ENCODE results near the gene DPM2.

DPM2 gene

DNA sequence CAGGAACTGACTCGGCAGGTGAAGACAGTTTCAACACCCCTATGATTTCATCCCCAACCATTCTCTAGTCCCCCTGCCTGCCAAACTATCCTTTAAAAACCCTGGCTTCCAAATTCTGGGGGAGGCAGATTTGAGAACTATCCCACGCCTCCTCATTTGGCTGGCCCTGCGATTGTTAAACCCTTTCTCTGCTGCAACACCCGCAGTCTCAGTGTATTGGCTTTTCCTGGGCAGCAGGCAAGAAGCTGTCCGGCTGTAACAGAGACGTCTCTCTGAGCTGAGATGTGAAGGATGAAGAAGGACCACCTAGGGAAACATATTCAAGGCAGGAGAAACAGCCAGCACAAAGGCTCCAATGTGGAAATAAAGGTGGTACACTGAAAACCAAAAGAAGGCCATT is 44.8 kb downstream of the DPM2 start:
- H3K4me3 Mint-ChIP-seq, result no peak overlapping the region
- no peaks in the 10 kb centered on the region for H3K9me3 Mint-ChIP-seq
- peak overlapping the region; percentile 38 for H3K27ac Mint-ChIP-seq
- peaks cover 11% of the 10 kb centered on the region for H3K4me1 Mint-ChIP-seq
- no peaks in the 10 kb centered on the region for H3K27me3 Mint-ChIP-seq
- H3K36me3 Mint-ChIP-seq, result peaks cover 34% of the 10 kb centered on the region

DNA sequence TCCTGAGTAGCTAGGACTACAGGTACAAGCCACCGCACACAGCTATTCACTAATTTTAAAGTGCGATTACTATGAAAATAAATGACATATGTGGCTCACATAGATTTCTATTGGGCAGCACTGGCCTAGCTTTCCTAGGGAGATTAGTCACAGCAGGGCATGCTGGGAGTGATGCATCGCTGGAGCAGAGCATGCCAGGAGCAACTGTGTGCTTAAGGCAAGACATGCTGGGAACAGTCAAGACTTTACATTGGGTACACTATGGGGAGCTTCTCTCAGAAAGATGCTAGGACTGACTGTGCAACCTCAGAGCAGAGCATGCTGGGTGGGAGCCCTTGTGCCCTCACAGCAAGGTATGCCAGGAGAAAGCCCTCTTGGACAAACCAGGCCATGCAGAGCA is 47.6 kb downstream of the DPM2 start:
- no peak overlapping the region for H3K27ac Mint-ChIP-seq
- H3K36me3 Mint-ChIP-seq, result peaks cover 27% of the 10 kb centered on the region
- H3K4me1 Mint-ChIP-seq, result peaks cover 8% of the 10 kb centered on the region
- H3K4me3 Mint-ChIP-seq, result no peak overlapping the region
- H3K9me3 Mint-ChIP-seq, result no peaks in the 10 kb centered on the region
- no peaks in the 10 kb centered on the region for H3K27me3 Mint-ChIP-seq

DNA sequence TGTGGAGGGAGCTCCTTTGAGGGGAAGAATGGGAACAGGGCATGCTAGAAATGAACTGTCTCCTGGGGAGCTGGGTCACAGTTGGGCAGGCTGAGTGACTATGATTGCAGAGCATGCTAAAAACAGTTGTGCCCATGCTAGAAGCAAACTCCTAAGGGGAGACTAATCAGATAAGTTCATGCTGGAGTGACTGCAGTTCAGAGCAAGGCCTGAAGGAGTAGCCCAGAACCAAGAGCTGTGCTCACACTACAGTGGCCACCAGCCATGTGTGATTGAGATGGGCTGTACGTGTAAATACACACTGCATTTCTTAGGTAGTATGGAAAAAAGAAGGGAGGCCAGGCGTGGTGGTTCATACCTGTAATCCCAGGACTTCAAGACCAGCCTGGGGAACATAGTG is 49.9 kb downstream of the DPM2 start:
- Mint-ChIP-seq H3K36me3 (peaks cover 10% of the 10 kb centered on the region), H3K27ac (no peak overlapping the region), H3K27me3 (no peaks in the 10 kb centered on the region), H3K4me3 (no peak overlapping the region), H3K9me3 (no peaks in the 10 kb centered on the region), H3K4me1 (peaks cover 5% of the 10 kb centered on the region)

DNA sequence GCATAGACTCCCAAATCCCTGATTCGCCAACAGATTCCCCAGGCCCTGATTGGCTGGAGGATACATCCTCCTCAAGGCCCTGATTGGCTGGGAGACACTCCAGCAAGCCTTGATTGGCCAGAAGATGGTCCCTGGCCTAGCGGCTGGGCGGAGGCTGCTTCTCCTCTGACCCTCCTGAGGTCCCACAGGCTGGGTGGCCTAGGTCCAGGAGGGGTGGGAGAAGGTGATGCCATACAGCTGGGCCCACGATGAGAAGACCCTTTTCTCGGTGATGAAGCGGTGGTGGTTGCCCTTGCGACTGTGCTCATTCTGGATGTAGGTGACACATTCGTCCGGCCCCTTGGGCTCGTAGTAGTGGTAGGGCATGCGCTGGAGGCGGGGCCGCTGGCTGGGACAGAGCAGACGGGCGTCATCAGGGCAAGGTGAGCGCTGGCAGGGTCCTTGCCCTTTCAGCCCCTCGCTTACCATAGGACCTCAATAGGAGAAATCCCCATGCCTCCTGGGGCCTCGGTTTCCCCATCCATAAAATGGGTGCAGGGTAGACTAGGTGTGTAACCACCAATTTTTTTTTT is 51.2 kb downstream of the DPM2 start:
- Mint-ChIP-seq H3K36me3 (peaks cover 6% of the 10 kb centered on the region), H3K4me3 (no peak overlapping the region), H3K27me3 (no peaks in the 10 kb centered on the region), H3K27ac (peak overlapping the region; percentile 23), H3K9me3 (no peaks in the 10 kb centered on the region), H3K4me1 (peaks cover 5% of the 10 kb centered on the region)

DNA sequence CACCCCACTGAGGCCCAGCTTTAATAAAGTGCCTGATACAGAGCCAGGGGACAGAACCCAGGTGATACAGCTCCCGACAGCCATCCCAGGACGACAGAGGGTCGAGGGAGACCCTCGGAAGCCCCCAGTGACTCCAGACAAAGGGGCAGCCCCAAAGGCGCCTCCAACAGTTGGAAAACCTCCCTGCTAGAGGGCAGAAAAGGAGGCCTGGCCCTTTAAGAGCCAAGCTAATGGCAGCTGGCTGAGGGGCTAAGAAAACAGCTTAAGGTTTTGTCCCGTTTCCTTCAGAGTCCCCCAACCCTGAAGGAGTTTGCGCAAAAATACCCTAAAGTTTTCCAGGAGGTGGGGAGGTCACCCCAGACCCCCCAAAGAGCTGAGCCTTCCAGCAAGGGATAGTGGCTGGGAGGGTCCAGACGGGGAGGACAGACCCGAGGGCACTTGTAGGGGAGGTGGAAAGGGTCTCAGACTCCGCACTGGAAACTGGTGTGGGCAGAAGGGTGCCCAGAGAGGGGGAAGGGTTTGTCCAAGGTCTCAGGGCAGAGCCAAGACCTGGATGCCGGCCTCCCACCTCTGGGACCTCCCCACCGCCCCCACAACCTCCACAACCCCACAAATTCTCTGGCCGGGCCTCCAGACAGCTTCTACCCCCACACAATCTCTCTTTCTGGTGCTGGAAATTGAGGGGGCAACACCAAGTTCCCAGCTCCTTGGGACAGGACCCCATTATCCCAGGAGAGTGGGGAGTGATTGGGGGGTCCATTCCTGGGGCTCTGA is 52.0 kb downstream of the DPM2 start:
- no peak overlapping the region for H3K27ac Mint-ChIP-seq
- H3K36me3 Mint-ChIP-seq, result peaks cover 7% of the 10 kb centered on the region
- no peak overlapping the region for H3K4me3 Mint-ChIP-seq
- H3K27me3 Mint-ChIP-seq, result no peaks in the 10 kb centered on the region
- no peaks in the 10 kb centered on the region for H3K9me3 Mint-ChIP-seq
- peaks cover 5% of the 10 kb centered on the region for H3K4me1 Mint-ChIP-seq

All from activated naive CD4-positive, alpha-beta T cell treated with anti-CD3 and anti-CD28 coated beads, Interleukin-2, amount 50 U/mL, for 24 hours (primary cell).